ENCODE results near the gene FUBP3.

Gene FUBP3

DNA sequence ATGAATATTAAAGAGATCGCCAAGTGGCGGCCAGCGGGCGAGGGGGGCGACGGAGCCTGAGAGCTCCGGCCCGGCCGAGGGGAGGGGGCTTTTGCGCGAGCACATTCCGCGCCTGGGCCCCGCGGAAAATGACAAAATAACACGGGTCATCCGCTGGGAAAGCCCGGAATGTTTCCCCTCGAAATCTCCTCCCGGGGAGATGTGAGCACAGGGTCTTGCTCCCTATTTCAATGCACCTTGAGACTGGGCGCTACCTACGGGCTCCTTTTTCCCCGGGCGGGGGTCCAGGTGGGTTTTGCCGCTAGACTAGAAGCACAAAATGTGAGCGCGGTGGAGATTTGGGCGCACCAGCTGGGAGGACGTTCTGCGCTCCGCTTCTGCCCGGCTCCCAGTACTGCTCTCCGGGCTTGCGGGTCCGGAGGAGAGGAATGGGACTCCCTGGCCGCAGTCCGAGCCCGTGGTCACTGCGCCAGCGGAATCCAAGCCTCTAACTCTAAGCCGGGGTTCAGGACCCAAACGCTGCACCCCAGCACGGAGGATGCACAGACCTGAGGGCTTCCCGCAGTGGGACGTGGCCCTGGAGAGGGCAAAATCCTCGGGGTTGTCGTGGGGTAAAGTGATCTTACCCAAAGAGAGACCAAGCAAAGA is 82.2 kb downstream of the FUBP3 start:
- TF ChIP-seq, protein P1, sequence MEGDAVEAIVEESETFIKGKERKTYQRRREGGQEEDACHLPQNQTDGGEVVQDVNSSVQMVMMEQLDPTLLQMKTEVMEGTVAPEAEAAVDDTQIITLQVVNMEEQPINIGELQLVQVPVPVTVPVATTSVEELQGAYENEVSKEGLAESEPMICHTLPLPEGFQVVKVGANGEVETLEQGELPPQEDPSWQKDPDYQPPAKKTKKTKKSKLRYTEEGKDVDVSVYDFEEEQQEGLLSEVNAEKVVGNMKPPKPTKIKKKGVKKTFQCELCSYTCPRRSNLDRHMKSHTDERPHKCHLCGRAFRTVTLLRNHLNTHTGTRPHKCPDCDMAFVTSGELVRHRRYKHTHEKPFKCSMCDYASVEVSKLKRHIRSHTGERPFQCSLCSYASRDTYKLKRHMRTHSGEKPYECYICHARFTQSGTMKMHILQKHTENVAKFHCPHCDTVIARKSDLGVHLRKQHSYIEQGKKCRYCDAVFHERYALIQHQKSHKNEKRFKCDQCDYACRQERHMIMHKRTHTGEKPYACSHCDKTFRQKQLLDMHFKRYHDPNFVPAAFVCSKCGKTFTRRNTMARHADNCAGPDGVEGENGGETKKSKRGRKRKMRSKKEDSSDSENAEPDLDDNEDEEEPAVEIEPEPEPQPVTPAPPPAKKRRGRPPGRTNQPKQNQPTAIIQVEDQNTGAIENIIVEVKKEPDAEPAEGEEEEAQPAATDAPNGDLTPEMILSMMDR (IDR thresholded peaks at IDR 0.05; ENCODE audit: insufficient read depth, low read depth, low read length, missing control alignments) = no peak

DNA sequence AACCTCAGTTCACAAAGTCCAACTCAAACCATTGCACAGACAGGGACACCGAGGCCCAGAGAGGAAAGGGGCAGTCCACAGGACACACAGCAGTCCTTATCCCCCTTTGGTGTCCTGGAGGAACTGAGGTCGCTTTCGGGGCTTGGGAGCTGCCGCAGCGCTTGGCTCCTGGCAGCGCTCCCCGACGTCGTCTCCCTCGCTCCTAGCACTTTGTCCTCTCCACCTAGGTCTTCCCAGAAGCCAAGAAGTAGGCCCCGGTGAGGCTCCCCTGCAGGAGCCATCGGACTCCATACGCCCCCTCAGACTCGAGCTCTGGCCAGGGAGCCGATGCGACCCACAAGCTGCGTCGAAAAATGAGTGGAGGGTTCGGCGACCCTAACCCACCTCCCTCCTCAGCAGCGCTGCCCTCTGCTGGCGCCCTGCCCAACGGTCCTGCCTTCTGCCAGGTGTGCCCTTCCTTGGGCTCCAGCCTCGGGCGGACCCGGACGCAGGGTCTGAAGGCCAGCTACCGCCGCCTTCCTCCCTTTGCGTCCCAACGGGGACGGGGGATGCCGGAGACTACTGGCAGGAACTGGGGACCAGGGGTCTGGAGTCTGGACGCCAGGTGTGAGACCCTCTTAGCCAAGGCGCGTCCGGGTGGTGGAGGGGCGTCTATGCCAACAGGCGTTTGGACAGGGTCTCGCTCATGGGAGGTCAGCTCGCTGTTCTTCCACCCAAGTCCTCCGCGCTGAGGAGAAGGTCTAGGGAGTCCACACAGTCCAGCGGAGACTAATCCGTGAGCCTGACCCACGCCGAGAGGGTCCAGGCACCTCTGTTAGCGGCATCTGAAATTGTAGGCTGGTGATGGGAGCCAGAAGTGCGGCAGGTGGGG is 83.0 kb downstream of the FUBP3 start:
- DNase-seq (ENCODE audit: low read depth) = no peak
- H3K4me3 ChIP-seq (ENCODE audit: low read length) = no peak overlapping the region
- TF ChIP-seq, protein P1 (IDR thresholded peaks at IDR 0.05; ENCODE audit: insufficient read depth, low read depth, low read length, missing control alignments) = no peak

More for the DNA sequence above, 82.2 kb downstream of the FUBP3 start:
- DNase-seq (ENCODE audit: low read depth) = no peak
- H3K4me3 ChIP-seq (ENCODE audit: low read length) = no peak overlapping the region

DNA sequence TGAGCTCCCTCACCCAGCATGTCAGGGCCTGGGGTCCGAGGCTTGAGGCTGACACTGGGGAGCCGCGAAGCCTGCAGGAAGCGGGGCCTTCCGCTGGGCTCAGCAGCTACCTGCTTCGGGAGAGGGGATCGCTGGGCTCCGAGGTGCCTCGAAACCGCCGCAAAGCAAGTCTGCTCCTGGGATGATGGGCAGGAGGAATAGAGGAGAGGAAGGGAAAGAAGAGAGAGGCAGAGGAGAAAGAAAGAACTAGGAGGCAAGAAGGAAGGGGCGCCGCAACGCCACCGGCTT is 83.5 kb downstream of the FUBP3 start:
- TF ChIP-seq, protein P1 (IDR thresholded peaks at IDR 0.05; ENCODE audit: insufficient read depth, low read depth, low read length, missing control alignments) = no peak
- DNase-seq (ENCODE audit: low read depth) = no peak
- H3K4me3 ChIP-seq (ENCODE audit: low read length) = no peak overlapping the region

DNA sequence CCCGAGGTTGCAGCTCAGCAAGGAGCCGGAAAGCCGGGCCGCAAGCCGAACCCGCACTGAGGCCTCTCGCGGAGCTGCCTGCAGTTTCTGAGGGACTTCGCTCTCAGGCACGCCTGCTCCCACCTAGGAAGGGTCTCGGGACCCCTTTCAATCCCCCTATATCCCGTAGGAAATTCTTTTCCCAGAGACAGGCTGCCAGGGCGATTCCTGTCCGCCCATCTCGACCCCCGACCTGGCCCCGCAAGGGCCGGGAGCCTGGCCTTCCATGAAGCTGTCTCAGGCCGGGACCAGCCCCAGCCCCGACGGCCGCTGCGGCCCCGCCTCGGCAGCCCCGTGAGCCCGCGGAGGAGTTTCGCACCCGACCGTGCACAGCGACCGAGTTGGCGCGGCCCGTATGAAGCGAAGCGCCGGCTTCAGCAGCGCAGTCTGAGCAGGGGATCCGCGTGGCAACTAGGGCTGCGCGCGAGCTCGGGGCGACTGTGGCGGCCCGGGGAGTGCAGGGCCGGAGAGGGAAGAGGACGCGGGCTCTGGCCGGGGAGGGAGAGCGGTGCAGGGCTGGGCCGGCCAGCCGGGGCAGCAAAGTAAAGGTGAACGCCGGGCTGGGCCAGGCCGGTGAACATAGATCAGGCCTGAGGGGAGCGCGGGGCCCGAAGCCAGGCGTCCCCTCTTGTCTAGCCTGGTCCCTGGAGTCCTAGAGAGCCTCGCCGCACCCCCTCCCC is 84.0 kb downstream of the FUBP3 start:
- DNase-seq (ENCODE audit: low read depth) = no peak
- H3K4me3 ChIP-seq (ENCODE audit: low read length) = no peak overlapping the region
- TF ChIP-seq, protein P1 (IDR thresholded peaks at IDR 0.05; ENCODE audit: insufficient read depth, low read depth, low read length, missing control alignments) = no peak

DNA sequence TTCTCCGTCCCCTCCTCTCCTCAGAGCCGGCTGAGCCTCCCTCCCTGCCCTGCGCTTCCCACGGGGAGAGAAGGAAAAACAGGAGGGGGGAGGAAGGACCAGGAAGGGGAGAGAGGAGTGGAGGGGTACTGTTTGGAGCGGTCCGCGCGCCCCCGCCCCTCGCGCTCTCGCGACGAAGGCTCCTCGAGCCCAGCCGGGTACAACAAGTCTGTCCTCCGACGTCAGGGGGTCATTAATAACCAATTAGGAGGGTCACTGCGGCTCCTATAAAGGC is 84.5 kb downstream of the FUBP3 start:
- H3K4me3 ChIP-seq (ENCODE audit: low read length) = no peak overlapping the region
- TF ChIP-seq, protein P1 (IDR thresholded peaks at IDR 0.05; ENCODE audit: insufficient read depth, low read depth, low read length, missing control alignments) = no peak
- DNase-seq (ENCODE audit: low read depth) = no peak

DNA sequence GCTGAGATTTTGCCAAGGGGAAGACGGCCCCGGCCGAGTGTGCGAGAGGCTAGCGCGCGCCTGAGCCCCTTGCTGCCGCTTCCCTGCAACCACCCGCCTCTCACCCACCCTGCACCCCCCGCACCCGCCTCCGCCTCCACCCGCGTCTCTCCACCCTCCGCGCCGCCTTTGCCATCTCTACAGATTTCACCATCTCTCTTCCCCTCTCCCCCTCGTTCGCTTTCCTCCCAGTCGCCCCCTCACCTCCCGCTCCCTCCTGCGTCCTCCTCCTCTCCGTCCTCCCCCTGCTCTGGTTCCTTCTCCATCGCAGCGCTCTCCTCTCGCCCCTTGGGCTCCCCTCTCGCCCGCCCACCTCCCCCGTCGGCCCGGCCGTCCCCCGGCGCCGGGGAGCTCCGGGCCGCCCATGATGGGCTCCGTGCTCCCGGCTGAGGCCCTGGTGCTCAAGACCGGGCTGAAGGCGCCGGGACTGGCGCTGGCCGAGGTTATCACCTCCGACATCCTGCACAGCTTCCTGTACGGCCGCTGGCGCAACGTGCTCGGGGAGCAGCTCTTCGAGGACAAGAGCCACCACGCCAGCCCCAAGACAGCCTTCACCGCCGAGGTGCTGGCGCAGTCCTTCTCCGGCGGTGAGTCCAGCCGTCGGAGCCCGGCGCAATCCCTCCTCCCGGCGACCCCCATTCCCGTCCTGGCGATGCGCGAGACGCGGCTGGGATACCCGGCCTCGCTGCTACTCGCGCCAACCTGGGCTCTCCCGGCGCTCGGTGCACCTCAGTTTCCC is 85.1 kb downstream of the FUBP3 start, which contains the start of gene PRDM12:
PRDM12 (plus strand) TSS at position 344 of the 778 bp plus-strand sequence; CDS start at position 404, 60 bp downstream.
- no peak within 1 kb of the TSS for H3K4me3 ChIP-seq (ENCODE audit: low read length)
- TF ChIP-seq, protein P1 (IDR thresholded peaks at IDR 0.05; ENCODE audit: insufficient read depth, low read depth, low read length, missing control alignments) = no peak
- DNase-seq (ENCODE audit: low read depth) = no peak

Data from epithelial cell of esophagus (primary cell).